GM12801 (cell line): ENCODE measurements around the gene DPP9.

ENCODE experiments used
- CTCF ChIP-seq: IDR thresholded peaks from one replicate; pipeline ENCODE4 v1.5.1; 2011; ENCODE audit warnings: control low read depth; ENCODE audit not compliant: insufficient read length; ENCODE audit errors: extremely low read depth

The DPP9 gene

GRCh38 chr19:4748185-4748584 is 24.5 kb upstream of the DPP9 start:
- no peak for TF ChIP-seq CTCF

GRCh38 chr19:4745986-4746385 is 22.3 kb upstream of the DPP9 start:
- no peak for TF ChIP-seq CTCF

- no peak for TF ChIP-seq CTCF
These were observed 21.0 kb upstream of the DPP9 start for GRCh38 chr19:4744451-4745174.

- TF ChIP-seq CTCF = no peak
These were observed 19.3 kb upstream of the DPP9 start for GRCh38 chr19:4742723-4743646.

GRCh38 chr19:4740092-4740491 is 16.4 kb upstream of the DPP9 start:
- TF ChIP-seq CTCF = no peak

GRCh38 chr19:4738734-4739133 is 15.1 kb upstream of the DPP9 start:
- TF ChIP-seq CTCF = no peak

GRCh38 chr19:4737955-4738600 is 14.4 kb upstream of the DPP9 start:
- no peak for TF ChIP-seq CTCF
